KMS-11 (cell line): Measurements from ENCODE around the gene SLAMF7.

Experiments used
- H2AFZ ChIP-seq: fragments of 200-600 bp; sonication (generic); 2 replicates; pipeline ENCODE4 v1.6.1; 2016; ENCODE audit warnings: antibody characterized with exemption, mixed run types, low read depth
- H3K27ac ChIP-seq: fragments of 200-600 bp; sonication (generic); 2 replicates; pipeline ENCODE4 v1.6.1; 2016; ENCODE audit warnings: mild to moderate bottlenecking, mixed run types
- H3K27me3 ChIP-seq: fragments of 200-600 bp; sonication (generic); 2 replicates; pipeline ENCODE4 v1.6.1; 2017; ENCODE audit warnings: mild to moderate bottlenecking, low read depth, mixed run types, moderate library complexity; ENCODE audit not compliant: insufficient read depth
- H3K36me3 ChIP-seq: fragments of 200-600 bp; sonication (generic); 2 replicates; pipeline ENCODE4 v1.6.1; 2017; ENCODE audit warnings: mild to moderate bottlenecking, mixed run types; ENCODE audit not compliant: insufficient read depth
- H3K4me1 ChIP-seq: fragments of 200-600 bp; sonication (generic); 2 replicates; pipeline ENCODE4 v1.6.1; 2016; ENCODE audit warnings: mild to moderate bottlenecking, low read depth, mixed run types; ENCODE audit not compliant: poor library complexity, severe bottlenecking
- H3K4me2 ChIP-seq: fragments of 200-600 bp; sonication (generic); 2 replicates; pipeline ENCODE4 v1.7.0; 2016; ENCODE audit warnings: mild to moderate bottlenecking, mixed run types
- H3K4me3 ChIP-seq: fragments of 200-600 bp; sonication (generic); IDR thresholded peaks from 2 replicates; pipeline ENCODE4 v1.6.1; 2017; ENCODE audit warnings: low read depth, low read length, mixed read lengths; ENCODE audit not compliant: insufficient read depth
- H3K79me2 ChIP-seq: fragments of 200-600 bp; sonication (generic); 2 replicates; pipeline ENCODE4 v1.6.1; 2016; ENCODE audit warnings: low read depth, mixed run types; ENCODE audit not compliant: insufficient read depth
- H3K9ac ChIP-seq: fragments of 200-600 bp; sonication (generic); 2 replicates; pipeline ENCODE4 v1.6.1; 2016; ENCODE audit warnings: mild to moderate bottlenecking, mixed run types
- H4K20me1 ChIP-seq: fragments of 200-600 bp; sonication (generic); 2 replicates; pipeline ENCODE4 v1.6.1; 2016; ENCODE audit warnings: mild to moderate bottlenecking, mixed run types; ENCODE audit not compliant: insufficient read depth
- CTCF ChIP-seq: fragments of 200-600 bp; sonication (generic); conservative IDR thresholded peaks from 2 replicates; pipeline ENCODE4 v1.6.1; 2017; ENCODE audit warnings: low read depth, mild to moderate bottlenecking, antibody characterized with exemption, low read length, moderate library complexity, mixed read lengths

SLAMF7 gene

GRCh38 chr1:160752924-160753323, 13.9 kb downstream of the SLAMF7 start:
- Histone ChIP-seq H3K27ac (no peak overlapping the region), H4K20me1 (no peaks in the 10 kb centered on the region), H3K9ac (no peak overlapping the region), H2AFZ (no peak overlapping the region), H3K4me1 (no peaks in the 10 kb centered on the region), H3K4me3 (no peak overlapping the region), H3K79me2 (no peaks in the 10 kb centered on the region), H3K36me3 (no peaks in the 10 kb centered on the region), H3K27me3 (no peaks in the 10 kb centered on the region; the same call in 1 of the 2 replicates), H3K4me2 (no peak overlapping the region)
- no peak for TF ChIP-seq CTCF

- Histone ChIP-seq H3K9ac (no peak overlapping the region), H3K27ac (no peak overlapping the region), H3K36me3 (no peaks in the 10 kb centered on the region), H4K20me1 (no peaks in the 10 kb centered on the region), H3K27me3 (no peaks in the 10 kb centered on the region; the same call in 1 of the 2 replicates), H3K4me2 (no peak overlapping the region), H3K4me1 (no peaks in the 10 kb centered on the region), H2AFZ (no peak overlapping the region), H3K4me3 (no peak overlapping the region), H3K79me2 (no peaks in the 10 kb centered on the region)
- TF ChIP-seq CTCF, result no peak
These were observed 14.5 kb downstream of the SLAMF7 start for GRCh38 chr1:160753594-160753993.

- Histone ChIP-seq H3K36me3 (no peaks in the 10 kb centered on the region), H2AFZ (no peak overlapping the region), H3K4me2 (no peak overlapping the region), H3K27me3 (no peaks in the 10 kb centered on the region; the same call in 1 of the 2 replicates), H3K79me2 (no peaks in the 10 kb centered on the region), H4K20me1 (no peaks in the 10 kb centered on the region), H3K9ac (no peak overlapping the region), H3K4me1 (no peaks in the 10 kb centered on the region), H3K4me3 (no peak overlapping the region), H3K27ac (no peak overlapping the region)
- no peak for TF ChIP-seq CTCF
These were observed 16.4 kb downstream of the SLAMF7 start for GRCh38 chr1:160755461-160755860.

GRCh38 chr1:160755911-160756848, 17.1 kb downstream of the SLAMF7 start:
- Histone ChIP-seq H4K20me1 (no peaks in the 10 kb centered on the region), H3K36me3 (no peaks in the 10 kb centered on the region), H3K4me2 (no peak overlapping the region), H3K4me1 (no peaks in the 10 kb centered on the region), H3K27ac (no peak overlapping the region), H3K9ac (no peak overlapping the region), H3K27me3 (no peaks in the 10 kb centered on the region; the same call in 1 of the 2 replicates), H2AFZ (no peak overlapping the region), H3K4me3 (no peak overlapping the region), H3K79me2 (no peaks in the 10 kb centered on the region)
- no peak for TF ChIP-seq CTCF
